ENCODE results near the gene NFASC.

DNA sequence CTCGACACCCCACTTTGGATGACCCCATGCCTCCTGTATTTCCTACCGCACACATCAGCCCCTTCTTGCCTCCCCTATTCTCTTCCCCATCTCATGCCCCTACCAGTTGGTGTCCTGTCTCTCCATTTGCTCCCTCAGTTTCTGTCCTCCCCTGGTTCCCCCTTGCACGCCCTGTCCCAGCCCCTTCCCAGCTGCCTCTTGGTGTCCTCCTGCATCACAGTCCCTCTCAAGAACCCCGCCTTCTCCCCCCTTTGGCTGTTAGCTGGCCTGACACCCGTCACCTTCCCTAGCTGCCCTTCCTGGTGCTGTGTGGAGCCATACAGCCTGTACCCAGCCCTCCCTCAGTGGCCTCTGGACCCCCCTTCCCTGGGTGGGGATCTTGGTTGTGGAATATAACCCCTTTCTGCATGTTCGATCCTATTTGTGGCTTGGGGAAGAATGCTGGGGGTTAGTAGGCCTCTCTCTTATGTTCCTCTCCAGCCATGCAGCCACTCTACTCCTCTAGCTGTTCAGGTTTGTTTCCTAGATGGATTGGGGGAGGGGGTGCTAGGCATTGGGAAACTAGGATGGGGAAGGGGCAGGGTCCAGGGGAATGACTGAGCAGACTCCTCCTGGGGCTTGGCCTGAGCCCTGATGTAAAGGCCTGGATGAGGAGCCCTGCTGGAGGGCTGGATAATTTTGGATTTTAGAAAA is 41.4 kb upstream of the NFASC start:
- TF ChIP-seq, protein P1, sequence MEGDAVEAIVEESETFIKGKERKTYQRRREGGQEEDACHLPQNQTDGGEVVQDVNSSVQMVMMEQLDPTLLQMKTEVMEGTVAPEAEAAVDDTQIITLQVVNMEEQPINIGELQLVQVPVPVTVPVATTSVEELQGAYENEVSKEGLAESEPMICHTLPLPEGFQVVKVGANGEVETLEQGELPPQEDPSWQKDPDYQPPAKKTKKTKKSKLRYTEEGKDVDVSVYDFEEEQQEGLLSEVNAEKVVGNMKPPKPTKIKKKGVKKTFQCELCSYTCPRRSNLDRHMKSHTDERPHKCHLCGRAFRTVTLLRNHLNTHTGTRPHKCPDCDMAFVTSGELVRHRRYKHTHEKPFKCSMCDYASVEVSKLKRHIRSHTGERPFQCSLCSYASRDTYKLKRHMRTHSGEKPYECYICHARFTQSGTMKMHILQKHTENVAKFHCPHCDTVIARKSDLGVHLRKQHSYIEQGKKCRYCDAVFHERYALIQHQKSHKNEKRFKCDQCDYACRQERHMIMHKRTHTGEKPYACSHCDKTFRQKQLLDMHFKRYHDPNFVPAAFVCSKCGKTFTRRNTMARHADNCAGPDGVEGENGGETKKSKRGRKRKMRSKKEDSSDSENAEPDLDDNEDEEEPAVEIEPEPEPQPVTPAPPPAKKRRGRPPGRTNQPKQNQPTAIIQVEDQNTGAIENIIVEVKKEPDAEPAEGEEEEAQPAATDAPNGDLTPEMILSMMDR (IDR thresholded peaks at IDR 0.05), result no peak
- no peak for TF ChIP-seq POLR2AphosphoS5 (IDR thresholded peaks at IDR 0.05; ENCODE audit: low read depth, low read length)
- TF ChIP-seq, protein P2, sequence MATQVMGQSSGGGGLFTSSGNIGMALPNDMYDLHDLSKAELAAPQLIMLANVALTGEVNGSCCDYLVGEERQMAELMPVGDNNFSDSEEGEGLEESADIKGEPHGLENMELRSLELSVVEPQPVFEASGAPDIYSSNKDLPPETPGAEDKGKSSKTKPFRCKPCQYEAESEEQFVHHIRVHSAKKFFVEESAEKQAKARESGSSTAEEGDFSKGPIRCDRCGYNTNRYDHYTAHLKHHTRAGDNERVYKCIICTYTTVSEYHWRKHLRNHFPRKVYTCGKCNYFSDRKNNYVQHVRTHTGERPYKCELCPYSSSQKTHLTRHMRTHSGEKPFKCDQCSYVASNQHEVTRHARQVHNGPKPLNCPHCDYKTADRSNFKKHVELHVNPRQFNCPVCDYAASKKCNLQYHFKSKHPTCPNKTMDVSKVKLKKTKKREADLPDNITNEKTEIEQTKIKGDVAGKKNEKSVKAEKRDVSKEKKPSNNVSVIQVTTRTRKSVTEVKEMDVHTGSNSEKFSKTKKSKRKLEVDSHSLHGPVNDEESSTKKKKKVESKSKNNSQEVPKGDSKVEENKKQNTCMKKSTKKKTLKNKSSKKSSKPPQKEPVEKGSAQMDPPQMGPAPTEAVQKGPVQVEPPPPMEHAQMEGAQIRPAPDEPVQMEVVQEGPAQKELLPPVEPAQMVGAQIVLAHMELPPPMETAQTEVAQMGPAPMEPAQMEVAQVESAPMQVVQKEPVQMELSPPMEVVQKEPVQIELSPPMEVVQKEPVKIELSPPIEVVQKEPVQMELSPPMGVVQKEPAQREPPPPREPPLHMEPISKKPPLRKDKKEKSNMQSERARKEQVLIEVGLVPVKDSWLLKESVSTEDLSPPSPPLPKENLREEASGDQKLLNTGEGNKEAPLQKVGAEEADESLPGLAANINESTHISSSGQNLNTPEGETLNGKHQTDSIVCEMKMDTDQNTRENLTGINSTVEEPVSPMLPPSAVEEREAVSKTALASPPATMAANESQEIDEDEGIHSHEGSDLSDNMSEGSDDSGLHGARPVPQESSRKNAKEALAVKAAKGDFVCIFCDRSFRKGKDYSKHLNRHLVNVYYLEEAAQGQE (IDR thresholded peaks at IDR 0.05; ENCODE audit: insufficient read depth in 1 of 2, low read depth in 2 of 2, low read length in 1 of 2), result no peak
